GM12873 (cell line): ENCODE results near the gene OLIG2.

ENCODE experiments used
- TF ChIP-seq, protein P1 (sequence below): IDR thresholded peaks from 2 replicates; pipeline ENCODE4 v1.5.1; 2012; ENCODE audit warnings: low read depth, mild to moderate bottlenecking, moderate library complexity, low read length, control low read depth; ENCODE audit not compliant: insufficient read depth; ENCODE audit errors: missing control alignments

OLIG2 gene

DNA sequence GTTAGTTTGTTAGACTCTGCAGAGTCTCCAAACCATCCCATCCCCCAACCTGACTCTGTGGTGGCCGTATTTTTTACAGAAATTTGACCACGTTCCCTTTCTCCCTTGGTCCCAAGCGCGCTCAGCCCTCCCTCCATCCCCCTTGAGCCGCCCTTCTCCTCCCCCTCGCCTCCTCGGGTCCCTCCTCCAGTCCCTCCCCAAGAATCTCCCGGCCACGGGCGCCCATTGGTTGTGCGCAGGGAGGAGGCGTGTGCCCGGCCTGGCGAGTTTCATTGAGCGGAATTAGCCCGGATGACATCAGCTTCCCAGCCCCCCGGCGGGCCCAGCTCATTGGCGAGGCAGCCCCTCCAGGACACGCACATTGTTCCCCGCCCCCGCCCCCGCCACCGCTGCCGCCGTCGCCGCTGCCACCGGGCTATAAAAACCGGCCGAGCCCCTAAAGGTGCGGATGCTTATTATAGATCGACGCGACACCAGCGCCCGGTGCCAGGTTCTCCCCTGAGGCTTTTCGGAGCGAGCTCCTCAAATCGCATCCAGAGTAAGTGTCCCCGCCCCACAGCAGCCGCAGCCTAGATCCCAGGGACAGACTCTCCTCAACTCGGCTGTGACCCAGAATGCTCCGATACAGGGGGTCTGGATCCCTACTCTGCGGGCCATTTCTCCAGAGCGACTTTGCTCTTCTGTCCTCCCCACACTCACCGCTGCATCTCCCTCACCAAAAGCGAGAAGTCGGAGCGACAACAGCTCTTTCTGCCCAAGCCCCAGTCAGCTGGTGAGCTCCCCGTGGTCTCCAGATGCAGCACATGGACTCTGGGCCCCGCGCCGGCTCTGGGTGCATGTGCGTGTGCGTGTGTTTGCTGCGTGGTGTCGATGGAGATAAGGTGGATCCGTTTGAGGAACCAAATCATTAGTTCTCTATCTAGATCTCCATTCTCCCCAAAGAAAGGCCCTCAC, at the start of gene OLIG2:
Gene OLIG2, plus strand, starts transcription at position 447 of the 954 bp plus-strand sequence. CDS start 928 bp downstream, outside the sequence.
- TF ChIP-seq, protein P1, sequence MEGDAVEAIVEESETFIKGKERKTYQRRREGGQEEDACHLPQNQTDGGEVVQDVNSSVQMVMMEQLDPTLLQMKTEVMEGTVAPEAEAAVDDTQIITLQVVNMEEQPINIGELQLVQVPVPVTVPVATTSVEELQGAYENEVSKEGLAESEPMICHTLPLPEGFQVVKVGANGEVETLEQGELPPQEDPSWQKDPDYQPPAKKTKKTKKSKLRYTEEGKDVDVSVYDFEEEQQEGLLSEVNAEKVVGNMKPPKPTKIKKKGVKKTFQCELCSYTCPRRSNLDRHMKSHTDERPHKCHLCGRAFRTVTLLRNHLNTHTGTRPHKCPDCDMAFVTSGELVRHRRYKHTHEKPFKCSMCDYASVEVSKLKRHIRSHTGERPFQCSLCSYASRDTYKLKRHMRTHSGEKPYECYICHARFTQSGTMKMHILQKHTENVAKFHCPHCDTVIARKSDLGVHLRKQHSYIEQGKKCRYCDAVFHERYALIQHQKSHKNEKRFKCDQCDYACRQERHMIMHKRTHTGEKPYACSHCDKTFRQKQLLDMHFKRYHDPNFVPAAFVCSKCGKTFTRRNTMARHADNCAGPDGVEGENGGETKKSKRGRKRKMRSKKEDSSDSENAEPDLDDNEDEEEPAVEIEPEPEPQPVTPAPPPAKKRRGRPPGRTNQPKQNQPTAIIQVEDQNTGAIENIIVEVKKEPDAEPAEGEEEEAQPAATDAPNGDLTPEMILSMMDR: no peak

DNA sequence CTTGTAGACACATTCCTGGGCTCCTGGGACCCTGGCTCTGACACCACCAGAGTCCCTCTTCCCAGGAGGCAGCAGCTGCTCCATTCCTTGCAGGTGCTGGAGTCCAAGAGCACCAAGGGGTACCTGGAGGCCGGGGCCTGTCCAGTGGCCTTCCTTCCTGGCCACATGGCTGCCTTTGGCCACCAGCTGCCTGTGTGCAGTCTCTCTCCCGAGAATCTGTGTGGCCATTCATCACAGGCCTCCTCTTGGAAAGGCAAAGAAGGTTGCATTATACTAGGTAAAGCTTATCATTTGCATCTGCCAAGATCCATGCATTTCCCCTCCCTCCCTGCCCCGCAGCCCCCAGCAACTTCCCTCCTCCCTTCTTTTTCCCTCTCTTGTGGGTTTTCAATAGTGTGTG, 48.9 kb upstream of the OLIG2 start:
- TF ChIP-seq, protein P1: no peak

DNA sequence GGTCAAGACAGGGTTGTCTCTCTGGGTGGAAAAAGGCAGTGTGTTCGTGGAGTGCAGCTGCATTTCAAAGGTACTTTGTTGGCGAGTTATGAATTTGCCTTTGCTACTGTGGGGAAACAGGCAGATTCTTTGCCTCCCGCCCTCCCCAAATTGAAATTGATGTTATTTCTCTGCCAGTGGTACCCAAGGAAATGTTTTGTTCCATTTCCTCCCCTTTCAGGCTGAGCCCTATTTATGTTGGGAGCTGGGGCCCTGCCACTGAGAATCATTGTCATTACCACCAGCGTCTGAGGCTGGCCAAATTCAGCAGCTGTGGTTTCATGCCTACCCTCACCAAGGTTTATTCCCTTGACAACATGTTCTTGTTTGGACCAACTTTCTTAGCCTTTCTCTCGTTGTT, 48.5 kb upstream of the OLIG2 start:
- TF ChIP-seq, protein P1: no peak

DNA sequence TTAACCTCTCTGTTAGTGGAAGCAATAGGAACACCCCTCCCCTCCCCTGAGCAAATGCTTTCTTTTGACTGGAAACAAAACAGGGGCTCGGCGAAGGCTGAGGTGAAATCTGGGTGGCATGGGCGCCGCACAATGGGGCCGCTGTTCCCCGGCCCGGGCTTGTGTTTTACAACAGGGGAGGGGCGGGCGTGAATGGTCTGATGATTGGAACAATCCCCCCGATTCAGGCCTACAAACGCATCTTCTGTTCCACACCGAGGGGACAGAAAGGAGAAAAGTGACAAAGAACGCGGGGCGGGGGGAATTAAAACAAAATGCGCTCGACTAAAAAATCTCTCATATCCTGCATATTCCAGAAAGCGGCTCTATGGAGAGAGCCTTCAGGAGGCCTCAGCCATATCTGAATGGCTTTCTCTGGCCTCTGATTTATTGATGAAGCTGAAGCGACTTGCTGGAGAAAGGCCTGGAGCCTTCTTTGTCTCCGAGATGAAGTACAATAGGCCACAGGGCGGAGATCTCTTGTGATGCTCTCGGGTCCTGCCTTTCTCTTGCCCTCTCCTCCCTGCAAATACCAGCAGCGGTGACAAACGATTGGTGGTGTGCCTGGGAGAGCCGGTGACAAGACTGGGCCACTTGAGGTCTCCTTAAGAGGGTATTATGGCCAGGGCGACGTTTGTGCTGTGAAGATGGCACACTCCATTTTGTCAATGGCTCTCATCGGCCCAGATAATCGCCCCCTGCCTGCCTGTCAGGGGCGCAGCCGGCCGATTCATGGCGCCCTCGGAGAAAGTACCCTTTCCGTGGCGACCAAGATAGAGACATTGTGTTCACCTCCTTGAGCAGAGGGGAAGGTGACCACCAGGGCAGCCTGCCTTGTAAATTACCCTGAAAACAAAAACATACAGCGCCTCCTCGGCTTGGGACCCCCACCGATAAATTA, 47.1 kb upstream of the OLIG2 start:
- TF ChIP-seq, protein P1: no peak

DNA sequence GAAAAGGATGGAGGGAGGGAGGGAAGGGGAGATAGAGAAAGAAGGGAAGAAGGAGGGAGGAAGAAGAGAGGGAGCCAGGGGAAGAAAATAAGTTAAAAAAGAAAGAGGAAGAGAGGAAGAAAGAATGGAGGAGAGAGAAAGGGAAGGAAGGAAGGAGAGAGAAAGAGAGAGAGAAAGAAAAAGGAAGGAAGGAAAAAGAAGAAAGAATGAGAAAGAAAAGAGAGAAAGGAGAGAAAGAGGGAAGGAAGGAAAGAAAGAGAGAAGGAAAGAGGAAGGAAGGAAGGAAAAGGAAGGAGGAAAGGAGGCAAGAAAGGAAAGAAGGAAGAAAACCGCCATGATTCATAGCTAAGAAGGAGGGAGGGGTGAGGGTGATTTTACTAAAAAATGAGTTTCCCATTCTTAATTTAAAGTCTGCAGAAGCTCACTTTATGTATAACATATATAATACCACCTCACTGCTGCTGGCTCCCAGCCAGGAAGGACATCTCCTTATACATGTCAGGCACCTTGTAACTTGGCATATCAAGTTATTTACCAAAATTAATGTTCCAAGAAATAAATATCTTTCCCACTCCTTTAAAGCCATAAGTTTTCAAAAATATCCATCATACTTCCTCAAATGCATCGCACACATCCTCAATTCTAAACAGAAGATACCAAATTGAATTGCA, 46.0 kb upstream of the OLIG2 start:
- TF ChIP-seq, protein P1: no peak

DNA sequence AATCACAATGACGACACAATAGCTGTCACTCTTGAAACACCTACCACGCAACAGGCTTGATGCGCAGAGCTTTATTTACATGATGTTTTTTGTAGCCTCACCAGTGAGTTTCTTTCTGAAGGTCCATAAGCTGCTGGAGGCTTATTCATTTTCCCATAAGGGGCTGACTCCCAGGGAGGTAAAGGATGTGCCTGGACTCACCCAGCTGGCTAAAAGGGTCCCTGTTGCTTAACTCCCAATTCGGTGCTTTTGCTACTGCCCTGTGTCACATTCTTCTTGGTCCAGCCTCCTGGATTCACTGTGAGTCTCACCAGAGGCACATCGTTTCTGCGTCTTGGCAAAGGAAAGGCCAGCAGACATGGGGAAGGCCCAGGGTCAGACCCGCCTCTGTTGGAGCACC, 44.6 kb upstream of the OLIG2 start:
- TF ChIP-seq, protein P1: no peak
